ENCODE data around the gene TANGO2.

The TANGO2 gene

DNA sequence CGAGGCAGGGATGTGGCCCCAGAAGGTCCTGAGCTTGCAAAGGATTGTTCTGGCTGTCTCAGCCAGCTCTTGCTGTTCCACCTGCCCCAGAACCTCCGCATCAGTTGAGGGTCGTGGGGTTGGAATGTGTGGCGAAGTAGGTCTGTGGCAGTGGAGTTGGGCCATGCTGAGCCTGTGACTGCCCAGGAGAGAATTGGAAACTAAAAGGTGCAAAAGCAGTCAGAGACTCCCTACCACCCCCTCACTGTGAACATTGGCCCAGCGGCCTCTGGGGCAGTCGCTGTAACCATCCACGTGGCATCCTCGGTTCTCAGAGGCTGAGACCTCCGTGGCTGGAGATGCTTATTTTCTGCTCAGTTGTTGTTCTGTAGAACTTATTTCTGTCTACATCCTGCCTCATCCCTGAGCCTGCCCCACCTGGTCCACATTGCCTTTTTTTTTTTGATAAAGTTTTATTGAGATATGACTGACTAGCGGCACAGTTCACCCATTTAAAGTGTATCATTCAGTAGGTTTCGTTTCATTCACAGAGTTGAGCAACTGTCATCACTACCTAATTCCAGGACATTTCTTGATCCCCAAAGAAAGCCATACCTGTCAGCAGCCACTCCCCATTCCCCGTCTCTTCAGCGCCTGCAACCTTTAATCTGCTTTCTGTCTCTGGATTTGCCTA lies 36.8 kb downstream of the TANGO2 start:
- H3K9me3 ChIP-seq (ENCODE audit: severe bottlenecking): no peaks in the 10 kb centered on the region
- no peak overlapping the region for H3K4me3 ChIP-seq (ENCODE audit: low read depth, low read length)
- no peak for DNase-seq
- no peaks in the 10 kb centered on the region; the same call in 1 of the 2 replicates for H3K36me3 ChIP-seq
- H3K27ac ChIP-seq: no peak overlapping the region
- TF ChIP-seq CTCF (IDR thresholded peaks at IDR 0.05; ENCODE audit: low read depth, low read length): no peak
- H3K27me3 ChIP-seq (ENCODE audit: insufficient read depth, low read depth, severe bottlenecking): no peaks in the 10 kb centered on the region

DNA sequence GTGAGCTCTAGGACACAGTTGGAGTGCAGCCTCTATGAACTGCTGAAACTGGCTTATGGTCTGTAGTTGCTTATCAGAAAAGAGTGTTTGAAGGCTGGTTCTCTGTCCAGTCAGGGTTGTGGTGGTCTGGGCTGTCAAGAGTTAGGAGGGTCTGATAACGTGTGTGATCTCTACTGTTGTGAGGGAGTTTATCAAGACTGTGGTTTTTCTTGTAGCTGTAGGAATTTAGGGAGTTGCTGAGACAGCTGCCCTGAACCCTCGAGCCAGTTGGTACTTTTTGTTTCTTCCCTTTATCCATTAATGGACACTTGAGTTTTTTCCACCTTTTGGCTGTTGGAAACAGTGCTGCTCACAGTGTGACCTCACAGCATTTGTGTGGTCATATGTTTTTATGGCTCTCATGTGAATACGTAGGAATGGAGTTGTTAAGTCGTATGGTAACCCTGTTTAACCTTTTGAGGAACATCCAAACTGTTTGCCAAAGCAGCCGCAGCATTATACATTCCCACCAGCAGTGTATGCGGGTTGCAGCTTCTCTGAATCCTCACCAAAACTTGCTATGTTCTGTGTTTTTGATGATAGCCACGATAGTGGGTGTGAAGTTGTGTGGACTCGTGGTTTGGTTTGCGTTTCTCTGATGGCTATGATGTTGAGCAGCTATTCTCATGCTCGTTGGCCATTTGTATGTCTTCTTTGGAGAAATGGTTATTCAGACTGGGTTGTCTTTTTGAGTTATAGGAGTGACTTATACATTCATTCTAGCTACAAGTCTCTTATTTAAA lies 38.3 kb downstream of the TANGO2 start:
- Histone ChIP-seq H3K9me3 (ENCODE audit: severe bottlenecking) (no peaks in the 10 kb centered on the region), H3K27ac (no peak overlapping the region), H3K27me3 (ENCODE audit: insufficient read depth, low read depth, severe bottlenecking) (no peaks in the 10 kb centered on the region), H3K36me3 (no peaks in the 10 kb centered on the region; the same call in 1 of the 2 replicates), H3K4me3 (ENCODE audit: low read depth, low read length) (no peak overlapping the region)
- DNase-seq: no peak
- TF ChIP-seq CTCF (IDR thresholded peaks at IDR 0.05; ENCODE audit: low read depth, low read length): no peak

DNA sequence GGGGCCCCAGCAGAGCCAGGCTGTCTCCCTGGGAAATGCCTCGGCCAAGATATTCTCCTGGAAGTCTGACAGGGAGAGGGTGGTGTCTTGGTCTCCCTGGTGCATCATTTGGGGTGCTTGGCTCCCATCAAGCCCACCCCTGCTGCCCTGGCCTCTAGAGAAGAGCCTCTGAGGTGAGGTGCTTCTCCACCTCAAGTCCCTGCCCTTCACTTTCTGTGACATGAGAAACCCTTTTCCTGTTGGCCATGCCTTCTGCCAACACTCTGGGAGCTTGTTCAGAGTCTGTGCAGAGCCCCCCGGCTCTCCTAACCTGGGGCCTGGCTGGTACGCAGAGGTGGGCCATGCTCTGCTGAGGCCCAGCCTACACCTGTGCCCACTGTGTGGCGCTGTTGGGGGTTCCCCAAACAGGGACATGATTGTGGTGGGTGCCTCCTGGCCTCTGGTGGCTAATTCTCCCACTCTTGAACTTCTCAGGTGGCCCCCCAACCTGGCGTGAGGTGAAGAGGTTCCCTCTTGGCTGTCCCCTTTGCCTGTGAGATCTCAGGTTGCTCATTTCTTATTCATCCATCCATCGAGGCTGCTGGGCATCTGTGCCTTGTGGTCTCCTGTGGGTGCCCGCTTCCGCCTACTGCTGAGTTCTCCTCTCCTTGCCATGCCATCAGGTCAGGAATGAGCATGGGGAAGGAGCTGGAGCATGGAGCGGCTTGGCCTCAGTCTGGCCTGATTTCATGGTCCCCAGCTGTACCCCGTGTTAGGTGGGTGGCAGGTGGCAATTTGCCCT lies 40.0 kb downstream of the TANGO2 start:
- no peak overlapping the region for H3K4me3 ChIP-seq (ENCODE audit: low read depth, low read length)
- no peak overlapping the region for H3K27ac ChIP-seq
- DNase-seq: no peak
- no peaks in the 10 kb centered on the region for H3K27me3 ChIP-seq (ENCODE audit: insufficient read depth, low read depth, severe bottlenecking)
- H3K9me3 ChIP-seq (ENCODE audit: severe bottlenecking): no peaks in the 10 kb centered on the region
- no peaks in the 10 kb centered on the region; the same call in 1 of the 2 replicates for H3K36me3 ChIP-seq
- peak; percentile 47 for TF ChIP-seq CTCF (IDR thresholded peaks at IDR 0.05; ENCODE audit: low read depth, low read length)

- no peak for TF ChIP-seq CTCF (IDR thresholded peaks at IDR 0.05; ENCODE audit: low read depth, low read length)
- H3K36me3 ChIP-seq: no peaks in the 10 kb centered on the region; the same call in 1 of the 2 replicates
- no peak overlapping the region for H3K4me3 ChIP-seq (ENCODE audit: low read depth, low read length)
- H3K27me3 ChIP-seq (ENCODE audit: insufficient read depth, low read depth, severe bottlenecking): no peaks in the 10 kb centered on the region
- no peak overlapping the region for H3K27ac ChIP-seq
- H3K9me3 ChIP-seq (ENCODE audit: severe bottlenecking): no peaks in the 10 kb centered on the region
- DNase-seq: no peak
Observed at GRCh38 chr22:20061481-20061861, 40.6 kb downstream of the TANGO2 start.

- no peak overlapping the region for H3K27ac ChIP-seq
- H3K36me3 ChIP-seq: no peaks in the 10 kb centered on the region; the same call in 1 of the 2 replicates
- no peak overlapping the region for H3K4me3 ChIP-seq (ENCODE audit: low read depth, low read length)
- H3K9me3 ChIP-seq (ENCODE audit: severe bottlenecking): no peaks in the 10 kb centered on the region
- H3K27me3 ChIP-seq (ENCODE audit: insufficient read depth, low read depth, severe bottlenecking): no peaks in the 10 kb centered on the region
- DNase-seq: no peak
- TF ChIP-seq CTCF (IDR thresholded peaks at IDR 0.05; ENCODE audit: low read depth, low read length): no peak
Observed at GRCh38 chr22:20062043-20062765, 41.3 kb downstream of the TANGO2 start.
